Smooth muscle cell (in vitro differentiated cells): ENCODE measurements around the gene C11orf54. TPM values are rescaled to one million over a fixed set of nuclear protein-coding genes. Genes with fewer than 3 reads are reported as not detected.

Experiments
- DNase-seq: peaks from one replicate; lab custom pipeline; 2025; ENCODE audit not compliant: unreplicated experiment; lab: John Stamatoyannopoulos, UW
- H2AFZ ChIP-seq: fragments of 200-600 bp; sonication (generic); 2 replicates; pipeline ENCODE4 v1.6.0; 2016; ENCODE audit warnings: antibody characterized with exemption, low read depth, mild to moderate bottlenecking
- H3F3A ChIP-seq: fragments of 200-600 bp; sonication (generic); 2 replicates; pipeline ENCODE4 v1.6.0; 2017; ENCODE audit warnings: antibody characterized with exemption, low read depth
- H3K27ac ChIP-seq: fragments of 200-600 bp; sonication (generic); 2 replicates; pipeline ENCODE4 v1.5.1; 2016; ENCODE audit warnings: low read depth, mild to moderate bottlenecking
- H3K27me3 ChIP-seq: fragments of 200-600 bp; sonication (generic); 2 replicates; pipeline ENCODE4 v1.6.1; 2016; ENCODE audit warnings: low read depth, mild to moderate bottlenecking
- H3K36me3 ChIP-seq: fragments of 200-600 bp; sonication (generic); 2 replicates; pipeline ENCODE4 v1.5.1; 2016; ENCODE audit warnings: low read depth
- H3K4me1 ChIP-seq: fragments of 200-600 bp; sonication (generic); 2 replicates; pipeline ENCODE4 v1.5.1; 2016; ENCODE audit warnings: low read depth
- H3K4me2 ChIP-seq: fragments of 200-600 bp; sonication (generic); 2 replicates; pipeline ENCODE4 v1.6.0; 2016; ENCODE audit warnings: mild to moderate bottlenecking
- H3K4me3 ChIP-seq: fragments of 200-600 bp; sonication (generic); 2 replicates; pipeline ENCODE4 v1.5.1; 2016; ENCODE audit warnings: mild to moderate bottlenecking
- H3K79me2 ChIP-seq: fragments of 200-600 bp; sonication (generic); 2 replicates; pipeline ENCODE4 v1.6.0; 2016; ENCODE audit warnings: low read depth, mild to moderate bottlenecking
- H3K9ac ChIP-seq: fragments of 200-600 bp; sonication (generic); 2 replicates; pipeline ENCODE4 v1.6.0; 2016; ENCODE audit warnings: low read depth
- H3K9me3 ChIP-seq: fragments of 200-600 bp; sonication (generic); replicated peaks from 2 replicates; pipeline ENCODE4 v1.5.1; 2016; ENCODE audit warnings: low read depth
- H4K20me1 ChIP-seq: fragments of 200-600 bp; sonication (generic); 2 replicates; pipeline ENCODE4 v1.6.0; 2016; ENCODE audit warnings: low read depth
- CTCF ChIP-seq: fragments of 200-600 bp; sonication (generic); IDR thresholded peaks from 2 replicates; pipeline ENCODE4 v1.5.1; 2017; ENCODE audit warnings: borderline replicate concordance, mild to moderate bottlenecking, antibody characterized with exemption; ENCODE audit not compliant: insufficient read depth, poor library complexity, severe bottlenecking
- WGBS: methylation state at CpG from one replicate; pipeline ENCODE4 v1.1.7; 2016; ENCODE audit warnings: low lambda C conversion rate; 5-methylcytosine and 5-hydroxymethylcytosine counted together
- polyA plus RNA-seq: library from polyadenylated mRNA; unstranded; fragments of >200 nt; fragmentation: Nextera tagmentation; extraction: Ambion mirVana; gene quantifications from 2 replicates; pipeline ENCODE4 v1.2.1, GENCODE V29; 2016
- total RNA-seq: library from RNA; depleted of rRNA; stranded (reverse); fragments of >200 nt; gene quantifications from 2 replicates; pipeline ENCODE4 v1.2.3, GENCODE V29; 2014

Gene C11orf54
- total and polyA plus RNA-seq, 2 experiments from 2014 or later, result 8.5 to 12.3 TPM

GRCh38 chr11:93697611-93698010 lies 43.9 kb upstream of the C11orf54 start:
- DNase-seq, result no peak
- Histone ChIP-seq H3K27me3 (no peaks in the 10 kb centered on the region), H2AFZ (no peak overlapping the region), H3K9me3 (no peaks in the 10 kb centered on the region), H3K79me2 (peaks cover 4% of the 10 kb centered on the region), H3K4me3 (no peak overlapping the region), H3K36me3 (peaks cover 26% of the 10 kb centered on the region), H4K20me1 (no peaks in the 10 kb centered on the region), H3K4me1 (no peaks in the 10 kb centered on the region), H3K27ac (no peak overlapping the region), H3K4me2 (no peak overlapping the region), H3F3A (no peaks in the 10 kb centered on the region), H3K9ac (no peak overlapping the region)
- no peak for TF ChIP-seq CTCF
- WGBS, result over 99% methylated on average over 4 of the region's 4 CpGs

GRCh38 chr11:93700830-93701229 lies 40.6 kb upstream of the C11orf54 start:
- Histone ChIP-seq H3K9ac (no peak overlapping the region), H3K27me3 (no peaks in the 10 kb centered on the region), H3K36me3 (peaks cover 19% of the 10 kb centered on the region), H3K4me3 (no peak overlapping the region), H3K4me1 (no peaks in the 10 kb centered on the region), H3K4me2 (no peak overlapping the region), H3K27ac (no peak overlapping the region), H2AFZ (no peak overlapping the region), H3K79me2 (peaks cover 4% of the 10 kb centered on the region), H3F3A (no peaks in the 10 kb centered on the region), H3K9me3 (no peaks in the 10 kb centered on the region), H4K20me1 (no peaks in the 10 kb centered on the region)
- DNase-seq, result no peak
- WGBS, result 76% methylated on average over 3 of the region's 3 CpGs
- TF ChIP-seq CTCF, result no peak

GRCh38 chr11:93704237-93704636 lies 37.2 kb upstream of the C11orf54 start:
- Histone ChIP-seq H3K27ac (no peak overlapping the region), H3F3A (no peaks in the 10 kb centered on the region), H3K4me1 (no peaks in the 10 kb centered on the region), H3K27me3 (no peaks in the 10 kb centered on the region), H3K9ac (no peak overlapping the region), H3K36me3 (peaks cover 24% of the 10 kb centered on the region), H3K4me3 (no peak overlapping the region), H3K4me2 (no peak overlapping the region), H3K79me2 (peaks cover 4% of the 10 kb centered on the region), H4K20me1 (no peaks in the 10 kb centered on the region), H2AFZ (no peak overlapping the region), H3K9me3 (peaks cover 11% of the 10 kb centered on the region)
- 100% methylated on average over 2 of the region's 2 CpGs for WGBS
- DNase-seq, result no peak
- no peak for TF ChIP-seq CTCF

- H3K9me3 ChIP-seq, result peaks cover 28% of the 10 kb centered on the region
- no peak overlapping the region for H3K27ac ChIP-seq
- H3K4me2 ChIP-seq, result no peak overlapping the region
- H3F3A ChIP-seq, result no peaks in the 10 kb centered on the region
- no peaks in the 10 kb centered on the region for H3K27me3 ChIP-seq
- H3K36me3 ChIP-seq, result peaks cover 45% of the 10 kb centered on the region
- peaks cover 7% of the 10 kb centered on the region for H3K79me2 ChIP-seq
- H3K4me3 ChIP-seq, result no peak overlapping the region
- TF ChIP-seq CTCF, result no peak
- H3K9ac ChIP-seq, result no peak overlapping the region
- H2AFZ ChIP-seq, result no peak overlapping the region
- DNase-seq, result no peak
- H4K20me1 ChIP-seq, result no peaks in the 10 kb centered on the region
- no peaks in the 10 kb centered on the region for H3K4me1 ChIP-seq
- 97% methylated on average over 1 of the region's 1 CpG for WGBS
Observed at GRCh38 chr11:93710239-93710638, 31.2 kb upstream of the C11orf54 start.
